A549 (cell line): ENCODE measurements around the gene UBTD2. TPM values are rescaled to one million over a fixed set of nuclear protein-coding genes. Genes with fewer than 3 reads are reported as not detected.

Source experiments
- ATAC-seq, 2 experiments: fragments of 200-7000 bp in 1 of 2; fragments of >200 bp in 1 of 2; cut with Nextera tagmentation in 1 of 2; cut with Tn5 transposase in 1 of 2; 3 replicates each; pipeline versions ENCODE4 v1.8.0 to v1.9.1; 2018 to 2020; ENCODE audit warnings: mild to moderate bottlenecking in 1 of 2, moderate library complexity in 1 of 2
- CTCF ChIA-PET: fragments of 300-600 bp; sonication (Branson Sonifier 250); formaldehyde crosslinking; extraction: SDS; loops from one replicate; lab custom pipeline; 2021; ENCODE audit warnings: antibody characterized with exemption, inconsistent platforms; lab: Yijun Ruan, JAX
- POLR2A ChIA-PET: fragments of 350-600 bp; formaldehyde crosslinking; extraction: SDS; loops from one replicate; lab custom pipeline; 2021; ENCODE audit warnings: antibody characterized with exemption, inconsistent platforms; lab: Yijun Ruan, JAX
- DNase-seq, 2 experiments: peaks; one replicate each; pipeline versions ENCODE4 v3.0.0 to v3.0.0-alpha.2; 2011 to 2016; ENCODE audit warnings: low read depth in 1 of 2, low spot score in 1 of 2
- FAIRE-seq: peaks from 2 replicates; lab custom pipeline; 2011; peaks lifted over from hg19 to GRCh38; lab: Jason Lieb, UNC
- H3K27ac ChIP-seq, 2 experiments: fragments of >200 bp; sonication (Bioruptor Twin); formaldehyde crosslinking; 3 replicates each; pipeline ENCODE4 v1.5.1; 2016 to 2017
- H3K4me1 ChIP-seq: fragments of >200 bp; sonication (Bioruptor Twin); formaldehyde crosslinking; 3 replicates; pipeline ENCODE4 v1.6.1; 2016
- H3K4me2 ChIP-seq: fragments of >200 bp; sonication (Bioruptor Twin); formaldehyde crosslinking; 3 replicates; pipeline ENCODE4 v1.6.1; 2016
- H3K4me3 ChIP-seq: fragments of >200 bp; sonication (Bioruptor Twin); formaldehyde crosslinking; 3 replicates; pipeline ENCODE4 v1.5.1; 2016
- H3K9me3 ChIP-seq: fragments of >200 bp; sonication (Bioruptor Twin); formaldehyde crosslinking; 3 replicates; pipeline ENCODE4 v1.6.1; 2016
- CEBPB ChIP-seq, 2 experiments: fragments of >200 bp in 1 of 2; sonication (Bioruptor Twin) in 1 of 2; formaldehyde crosslinking in 1 of 2; IDR thresholded peaks; 2 replicates each; pipeline ENCODE4 v1.6.1; 2012 to 2016
- CTCF ChIP-seq: fragments of >200 bp; sonication (Bioruptor Twin); formaldehyde crosslinking; IDR thresholded peaks from 3 replicates; pipeline ENCODE4 v1.5.1; 2016
- E2F6 ChIP-seq: IDR thresholded peaks from 2 replicates; pipeline ENCODE4 v1.6.1; 2012; ENCODE audit warnings: low read depth, borderline replicate concordance
- EHF ChIP-seq: fragments of 250-450 bp; sonication (Bioruptor Pico); IDR thresholded peaks from 2 replicates; pipeline ENCODE4 v1.5.0; 2020; ENCODE audit warnings: mild to moderate bottlenecking
- ELK1 ChIP-seq: fragments of 150-350 bp; IDR thresholded peaks from 2 replicates; pipeline ENCODE4 v1.6.1; 2014; ENCODE audit warnings: low read depth, mild to moderate bottlenecking, low read length
- EP300 ChIP-seq, 2 experiments: fragments of >200 bp; sonication (Bioruptor Twin); formaldehyde crosslinking; IDR thresholded peaks; 2 replicates in 1 of 2; 3 replicates in 1 of 2; pipeline ENCODE4 v1.6.1; 2016 to 2017
- GATA3 ChIP-seq: IDR thresholded peaks from 2 replicates; pipeline ENCODE4 v1.6.1; 2012; ENCODE audit warnings: borderline replicate concordance
- HDAC2 ChIP-seq: fragments of 200-600 bp; sonication (generic); IDR thresholded peaks from 2 replicates; pipeline ENCODE4 v1.6.1; 2016
- HOXA7 ChIP-seq: fragments of 250-450 bp; sonication (Bioruptor Pico); IDR thresholded peaks from 2 replicates; pipeline ENCODE4 v1.5.0; 2020; ENCODE audit warnings: mild to moderate bottlenecking, moderate library complexity
- HOXB13 ChIP-seq: fragments of 250-450 bp; sonication (Bioruptor Pico); IDR thresholded peaks from 2 replicates; pipeline ENCODE4 v1.5.0; 2020; ENCODE audit warnings: low read depth, mild to moderate bottlenecking, moderate library complexity
- HOXB5 ChIP-seq: fragments of 250-450 bp; sonication (Bioruptor Pico); IDR thresholded peaks from 2 replicates; pipeline ENCODE4 v1.5.0; 2020; ENCODE audit warnings: mild to moderate bottlenecking, moderate library complexity
- KDM1A ChIP-seq: fragments of 200-600 bp; sonication (generic); IDR thresholded peaks from 2 replicates; pipeline ENCODE4 v1.6.1; 2016; ENCODE audit warnings: low read depth, mild to moderate bottlenecking
- MAFK ChIP-seq: fragments of 450-650 bp; IDR thresholded peaks from 2 replicates; pipeline ENCODE4 v1.6.1; 2014; ENCODE audit not compliant: partially characterized antibody
- MAX ChIP-seq: IDR thresholded peaks from 2 replicates; pipeline ENCODE4 v1.6.1; 2012
- MYC ChIP-seq: IDR thresholded peaks from 2 replicates; pipeline ENCODE4 v1.6.1; 2012; ENCODE audit warnings: mild to moderate bottlenecking, inconsistent platforms, low read length, improper control_type of control experiment, borderline replicate concordance
- NFE2L2 ChIP-seq: fragments of 150-350 bp; conservative IDR thresholded peaks from 2 replicates; pipeline ENCODE4 v1.6.1; 2014; ENCODE audit warnings: low read length
- NR3C1 ChIP-seq: fragments of >200 bp; sonication (Bioruptor Twin); formaldehyde crosslinking; IDR thresholded peaks from 3 replicates; pipeline ENCODE4 v1.6.1; 2017
- POLR2A ChIP-seq: IDR thresholded peaks from 2 replicates; pipeline ENCODE4 v1.6.1; 2012; ENCODE audit warnings: mild to moderate bottlenecking, low read length
- RARB ChIP-seq: fragments of 250-450 bp; sonication (Bioruptor Pico); IDR thresholded peaks from 2 replicates; pipeline ENCODE4 v1.8.0; 2021; ENCODE audit warnings: mild to moderate bottlenecking, moderate library complexity
- RCOR1 ChIP-seq: fragments of 150-350 bp; IDR thresholded peaks from 2 replicates; pipeline ENCODE4 v1.6.1; 2014; ENCODE audit warnings: antibody characterized with exemption, low read length, low read depth
- REST ChIP-seq: fragments of 200-600 bp; sonication (generic); IDR thresholded peaks from 2 replicates; pipeline ENCODE4 v1.6.1; 2016; ENCODE audit warnings: antibody characterized with exemption, mild to moderate bottlenecking, moderate library complexity
- SREBF2 ChIP-seq: fragments of 450-650 bp; IDR thresholded peaks from 2 replicates; pipeline ENCODE4 v1.6.1; 2014; ENCODE audit warnings: mild to moderate bottlenecking, moderate library complexity
- TFCP2L1 ChIP-seq: fragments of 250-450 bp; sonication (Bioruptor Pico); IDR thresholded peaks from 2 replicates; pipeline ENCODE4 v1.5.0; 2021; ENCODE audit warnings: mild to moderate bottlenecking
- TP53 ChIP-seq: fragments of 250-450 bp; sonication (Bioruptor Pico); IDR thresholded peaks from 2 replicates; pipeline ENCODE4 v1.5.0; 2021; ENCODE audit warnings: mild to moderate bottlenecking, moderate library complexity
- ZNF302 ChIP-seq: fragments of 250-450 bp; sonication (Bioruptor Pico); IDR thresholded peaks from 2 replicates; pipeline ENCODE4 v1.9.0; 2021; ENCODE audit warnings: inconsistent platforms, mild to moderate bottlenecking, moderate library complexity
- WGBS: methylation state at CpG from one replicate; pipeline ENCODE4 v1.1.6; 2017; ENCODE audit errors: missing lambda C conversion rate; 5-methylcytosine and 5-hydroxymethylcytosine counted together
- polyA plus RNA-seq, 4 experiments: library from polyadenylated mRNA; depleted of rRNA in 3 of 4; stranded (reverse); fragments of >200 nt; fragmentation: RNase III in 1 of 4; extraction: RNeasy Plus Mini Kit Qiagen cat#74134 plus additional on column Dnase treatment in 1 of 4; gene quantifications; 2 replicates in 3 of 4; 3 replicates in 1 of 4; pipeline ENCODE4 v1.2.3, GENCODE V29; 2011 to 2017

UBTD2 gene
- polyA plus RNA-seq, 2 of the 4 experiments (the other 2 are of a cell fraction): 16.4 to 20.9 TPM

- Histone ChIP-seq H3K4me3 (no peak overlapping the region), H3K4me2 (peak overlapping the region; percentile 90), H3K4me1 (peaks cover 34% of the 10 kb centered on the region), H3K9me3 (no peaks in the 10 kb centered on the region)
- FAIRE-seq (no peak), ATAC-seq (no peak)
- CTCF ChIA-PET: interaction anchor here (1.1 to 2.9 kb wide), 3 partner anchors 9 to 14 kb away, joined by 5 to 19 read pairs (median 10); no protein-coding TSS in a partner anchor
- POLR2A ChIA-PET: interaction anchor here (1.0 kb wide), 1 partner anchor 174 kb away, joined by 3 read pairs; no protein-coding TSS in a partner anchor
- no peak for TF ChIP-seq HOXB13 (CRISPR knock-in tag)
- TF ChIP-seq ELK1: no peak
- TF ChIP-seq NR3C1: no peak
- no peak for TF ChIP-seq CTCF
- TF ChIP-seq POLR2A: no peak
- TF ChIP-seq RARB (CRISPR knock-in tag): no peak
- TF ChIP-seq, all 56 proteins: peak for 0
- WGBS: 88% methylated on average over 6 of the region's 6 CpGs
- H3K27ac ChIP-seq: no peak overlapping the region
- DNase-seq: no peak
Observed at GRCh38 chr5:172281346-172281745, 2.2 kb downstream of the UBTD2 start.

GRCh38 chr5:172280929-172281328 lies 2.6 kb downstream of the UBTD2 start:
- no peak for DNase-seq

GRCh38 chr5:172280317-172280716 lies 3.2 kb downstream of the UBTD2 start:
- TF ChIP-seq RCOR1 (no peak), KDM1A (no peak), HOXA7 (CRISPR knock-in tag) (no peak), TFCP2L1 (CRISPR knock-in tag) (no peak), E2F6 (no peak), GATA3 (no peak), EHF (CRISPR knock-in tag) (no peak), MAFK (no peak), HOXB5 (CRISPR knock-in tag) (no peak), MAX (no peak), RARB (CRISPR knock-in tag) (no peak)
- Histone ChIP-seq H3K27ac (no peak overlapping the region), H3K4me1 (peaks cover 45% of the 10 kb centered on the region), H3K9me3 (no peaks in the 10 kb centered on the region), H3K4me3 (no peak overlapping the region), H3K4me2 (no peak overlapping the region; the same call in 2 of the 3 replicates)
- FAIRE-seq (no peak), ATAC-seq (no peak), DNase-seq (no peak)
- 93% methylated on average over 5 of the region's 5 CpGs for WGBS
- POLR2A ChIA-PET: no interaction called here
- CTCF ChIA-PET: interaction anchor here (0.6 to 1.1 kb wide), 5 partner anchors 11 to 861 kb away, joined by 3 to 4 read pairs (median 3); no protein-coding TSS in a partner anchor

More at GRCh38 chr5:172280929-172281328, 2.6 kb downstream of the UBTD2 start:
- no peak for TF ChIP-seq GATA3
- TF ChIP-seq HDAC2: no peak
- no peak for TF ChIP-seq TP53 (CRISPR knock-in tag)
- no peak for TF ChIP-seq SREBF2
- TF ChIP-seq EP300 (IDR thresholded peaks at IDR 0.05): no peak
- TF ChIP-seq NFE2L2: no peak
- no peak for TF ChIP-seq CEBPB (IDR thresholded peaks at IDR 0.05)
- no peak for TF ChIP-seq HOXB13 (CRISPR knock-in tag)
- TF ChIP-seq MYC: no peak
- TF ChIP-seq REST: no peak
- no peak for TF ChIP-seq ZNF302 (CRISPR knock-in tag)
- Histone ChIP-seq H3K4me1 (peaks cover 38% of the 10 kb centered on the region), H3K4me2 (peak overlapping the region; percentile 90), H3K27ac (no peak overlapping the region), H3K9me3 (no peaks in the 10 kb centered on the region), H3K4me3 (no peak overlapping the region)
- ATAC-seq (no peak), FAIRE-seq (no peak)
- ChIA-PET CTCF (interaction anchor here (0.6 to 2.9 kb wide), 5 partner anchors 10 to 862 kb away, joined by 3 to 19 read pairs (median 4); no protein-coding TSS in a partner anchor), POLR2A (no interaction called here)
- WGBS: 76% methylated on average over 4 of the region's 4 CpGs
